IPS-18c (cell line): ENCODE results near the gene CDPF1.

Experiments used
- H3K4me3 ChIP-seq: 2 replicates; pipeline ENCODE4 v1.7.0; 2013; ENCODE audit warnings: low read depth, mild to moderate bottlenecking, low read length, moderate library complexity; ENCODE audit not compliant: insufficient read depth
- H3K9me3 ChIP-seq: one replicate; pipeline ENCODE4 v1.6.1; 2013; ENCODE audit warnings: mild to moderate bottlenecking, low read length, moderate library complexity; ENCODE audit not compliant: control insufficient read depth, insufficient read depth

Gene CDPF1

GRCh38 chr22:46286941-46287872 lies 37.1 kb upstream of the CDPF1 start:
- H3K4me3 ChIP-seq, result no peak overlapping the region
- H3K9me3 ChIP-seq, result no peaks in the 10 kb centered on the region

- Histone ChIP-seq H3K9me3 (no peaks in the 10 kb centered on the region), H3K4me3 (no peak overlapping the region)
These were observed 35.9 kb upstream of the CDPF1 start for GRCh38 chr22:46286006-46286405.

- no peak overlapping the region for H3K4me3 ChIP-seq
- H3K9me3 ChIP-seq, result no peaks in the 10 kb centered on the region
These were observed 32.0 kb upstream of the CDPF1 start for GRCh38 chr22:46281866-46282678.

GRCh38 chr22:46280999-46281623 lies 31.0 kb upstream of the CDPF1 start:
- Histone ChIP-seq H3K4me3 (no peak overlapping the region), H3K9me3 (no peaks in the 10 kb centered on the region)

GRCh38 chr22:46280063-46280817 lies 30.1 kb upstream of the CDPF1 start:
- Histone ChIP-seq H3K9me3 (no peaks in the 10 kb centered on the region), H3K4me3 (no peak overlapping the region)

- Histone ChIP-seq H3K9me3 (no peaks in the 10 kb centered on the region), H3K4me3 (no peak overlapping the region)
These were observed 28.9 kb upstream of the CDPF1 start for GRCh38 chr22:46278656-46279645.

- H3K9me3 ChIP-seq, result no peaks in the 10 kb centered on the region
- H3K4me3 ChIP-seq, result no peak overlapping the region
These were observed 26.5 kb upstream of the CDPF1 start for GRCh38 chr22:46276563-46276962.

GRCh38 chr22:46275455-46276122 lies 25.5 kb upstream of the CDPF1 start:
- H3K4me3 ChIP-seq, result no peak overlapping the region; the same call in 1 of the 2 replicates
- no peaks in the 10 kb centered on the region for H3K9me3 ChIP-seq

- no peaks in the 10 kb centered on the region for H3K9me3 ChIP-seq
- H3K4me3 ChIP-seq, result no peak overlapping the region
These were observed 24.3 kb upstream of the CDPF1 start for GRCh38 chr22:46274381-46274780.

GRCh38 chr22:46273432-46274148 lies 23.5 kb upstream of the CDPF1 start:
- no peak overlapping the region for H3K4me3 ChIP-seq
- no peaks in the 10 kb centered on the region for H3K9me3 ChIP-seq

GRCh38 chr22:46272762-46273431 lies 22.8 kb upstream of the CDPF1 start:
- no peak overlapping the region for H3K4me3 ChIP-seq
- no peaks in the 10 kb centered on the region for H3K9me3 ChIP-seq

- Histone ChIP-seq H3K4me3 (no peak overlapping the region), H3K9me3 (no peaks in the 10 kb centered on the region)
These were observed 22.1 kb upstream of the CDPF1 start for GRCh38 chr22:46272196-46272595.

- Histone ChIP-seq H3K9me3 (peaks cover 5% of the 10 kb centered on the region), H3K4me3 (no peak overlapping the region)
These were observed 19.5 kb upstream of the CDPF1 start for GRCh38 chr22:46269564-46269963.

GRCh38 chr22:46267431-46268279 lies 17.6 kb upstream of the CDPF1 start, which contains the start of gene TTC38:
Gene TTC38 (plus strand): TSS chr22:46268008. CDS start chr22:46268040, 32 bp downstream.
- H3K9me3 ChIP-seq, result peaks cover 7% of the 10 kb centered on the region
- peak within 1 kb of the TSS; percentile 75 for H3K4me3 ChIP-seq
